Lower leg skin (tissue), 4 donors: ENCODE results near the gene DISP2. TPM values are rescaled to one million over a fixed set of nuclear protein-coding genes. Genes with fewer than 3 reads are reported as not detected.

Experiments used
- DNase-seq, 2 donors: peaks; one replicate each; pipeline ENCODE4 v3.0.0-alpha.2; 2019; ENCODE audit warnings: low spot score in 2 of 2
- H3K4me3 ChIP-seq: fragments of 200-600 bp; sonication (generic); 2 replicates; pipeline ENCODE4 v1.5.1; 2017; ENCODE audit warnings: mild to moderate bottlenecking, low read depth; ENCODE audit not compliant: poor library complexity, severe bottlenecking
- POLR2A ChIP-seq, 2 donors: fragments of 450-650 bp; IDR thresholded peaks; one replicate each; pipeline ENCODE4 v1.6.1; 2016 to 2017; ENCODE audit warnings: antibody characterized with exemption in 2 of 2, mild to moderate bottlenecking in 1 of 2, moderate library complexity in 1 of 2
- WGBS, 2 donors: methylation state at CpG; one replicate each; pipeline ENCODE4 v1.1.5; 2018; 5-methylcytosine and 5-hydroxymethylcytosine counted together
- intact Hi-C: fragments of 100-400 bp; cut with DNase I; formaldehyde crosslinking; loops from one replicate; pipeline ENCODE4 v1.15.0; 2023; ENCODE audit warnings: low total_unique reads
- total RNA-seq, 4 donors: library from RNA; depleted of rRNA; stranded (reverse); fragments of >200 nt; gene quantifications; one replicate each; pipeline ENCODE4 v1.1.0, GENCODE V29; 2016
- TF ChIP-seq, protein P1 (sequence below), 3 donors: fragments of 450-650 bp; IDR thresholded peaks; one replicate each; pipeline ENCODE4 v1.5.1; 2016; ENCODE audit warnings: antibody characterized with exemption in 3 of 3, mild to moderate bottlenecking in 3 of 3, moderate library complexity in 2 of 3

DISP2 gene
- total RNA-seq, 4 donors from 2014 or later: 0.05 to 0.08 (median 0.06) TPM; not detected in 1

DNA sequence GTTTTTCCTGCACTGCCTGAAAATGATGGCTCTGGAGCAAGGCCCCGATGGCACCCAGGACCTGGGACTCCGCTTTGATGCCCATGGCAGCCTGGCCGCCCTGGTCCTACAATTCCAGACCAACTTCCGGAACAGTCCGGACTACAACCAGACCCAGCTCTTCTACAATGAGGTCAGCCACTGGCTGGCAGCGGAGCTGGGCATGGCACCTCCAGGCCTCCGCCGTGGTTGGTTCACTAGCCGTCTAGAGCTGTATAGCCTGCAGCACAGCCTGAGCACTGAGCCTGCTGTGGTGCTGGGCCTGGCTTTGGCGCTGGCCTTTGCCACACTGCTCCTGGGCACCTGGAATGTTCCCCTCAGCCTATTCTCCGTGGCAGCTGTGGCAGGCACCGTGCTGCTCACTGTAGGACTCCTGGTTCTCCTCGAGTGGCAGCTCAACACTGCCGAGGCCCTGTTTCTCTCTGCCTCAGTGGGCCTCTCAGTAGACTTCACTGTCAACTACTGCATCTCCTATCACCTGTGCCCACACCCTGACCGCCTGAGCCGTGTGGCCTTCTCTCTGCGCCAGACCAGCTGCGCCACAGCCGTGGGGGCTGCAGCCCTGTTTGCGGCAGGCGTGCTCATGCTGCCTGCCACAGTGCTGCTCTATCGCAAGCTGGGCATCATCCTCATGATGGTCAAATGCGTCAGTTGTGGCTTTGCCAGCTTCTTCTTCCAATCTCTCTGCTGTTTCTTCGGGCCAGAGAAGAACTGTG lies 10.9 kb downstream of the DISP2 start:
- 89 to 90% methylated on average over 24 of the region's 24 CpGs for WGBS, 2 donors
- intact Hi-C loops: loop anchor here (10.0 kb wide), 1 partner anchor 84 kb away; the partner anchor contains the start of gene ANKRD63
- DNase-seq: no peak
- TF ChIP-seq, protein P1, sequence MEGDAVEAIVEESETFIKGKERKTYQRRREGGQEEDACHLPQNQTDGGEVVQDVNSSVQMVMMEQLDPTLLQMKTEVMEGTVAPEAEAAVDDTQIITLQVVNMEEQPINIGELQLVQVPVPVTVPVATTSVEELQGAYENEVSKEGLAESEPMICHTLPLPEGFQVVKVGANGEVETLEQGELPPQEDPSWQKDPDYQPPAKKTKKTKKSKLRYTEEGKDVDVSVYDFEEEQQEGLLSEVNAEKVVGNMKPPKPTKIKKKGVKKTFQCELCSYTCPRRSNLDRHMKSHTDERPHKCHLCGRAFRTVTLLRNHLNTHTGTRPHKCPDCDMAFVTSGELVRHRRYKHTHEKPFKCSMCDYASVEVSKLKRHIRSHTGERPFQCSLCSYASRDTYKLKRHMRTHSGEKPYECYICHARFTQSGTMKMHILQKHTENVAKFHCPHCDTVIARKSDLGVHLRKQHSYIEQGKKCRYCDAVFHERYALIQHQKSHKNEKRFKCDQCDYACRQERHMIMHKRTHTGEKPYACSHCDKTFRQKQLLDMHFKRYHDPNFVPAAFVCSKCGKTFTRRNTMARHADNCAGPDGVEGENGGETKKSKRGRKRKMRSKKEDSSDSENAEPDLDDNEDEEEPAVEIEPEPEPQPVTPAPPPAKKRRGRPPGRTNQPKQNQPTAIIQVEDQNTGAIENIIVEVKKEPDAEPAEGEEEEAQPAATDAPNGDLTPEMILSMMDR (IDR thresholded peaks at IDR 0.05): no peak
- no peak for TF ChIP-seq POLR2A (IDR thresholded peaks at IDR 0.05)
- no peak overlapping the region for H3K4me3 ChIP-seq

DNA sequence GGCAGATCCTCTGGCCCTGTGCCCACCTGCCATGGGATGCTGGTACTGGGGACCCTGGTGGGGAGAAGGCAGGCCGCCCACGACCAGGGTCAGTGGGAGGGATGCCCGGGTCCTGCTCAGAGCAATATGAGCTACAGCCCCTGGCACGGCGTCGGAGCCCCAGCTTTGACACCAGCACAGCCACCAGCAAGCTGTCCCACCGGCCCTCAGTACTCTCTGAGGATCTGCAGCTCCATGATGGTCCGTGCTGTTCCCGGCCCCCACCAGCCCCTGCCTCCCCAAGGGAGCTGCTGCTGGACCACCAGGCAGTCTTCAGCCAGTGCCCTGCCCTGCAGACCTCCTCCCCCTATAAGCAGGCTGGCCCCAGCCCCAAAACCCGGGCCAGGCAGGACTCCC lies 11.5 kb downstream of the DISP2 start:
- no peak for DNase-seq
- TF ChIP-seq, protein P1 (IDR thresholded peaks at IDR 0.05): no peak
- TF ChIP-seq POLR2A (IDR thresholded peaks at IDR 0.05): no peak
- WGBS, 2 donors: 87% methylated on average over 8 of the region's 10 CpGs; no CpG with 5 or more reads in 1 of the 2 donors
- no peak overlapping the region for H3K4me3 ChIP-seq
- intact Hi-C loops: loop anchor here (10.0 kb wide), 1 partner anchor 85 kb away; the partner anchor contains the start of gene ANKRD63

DNA sequence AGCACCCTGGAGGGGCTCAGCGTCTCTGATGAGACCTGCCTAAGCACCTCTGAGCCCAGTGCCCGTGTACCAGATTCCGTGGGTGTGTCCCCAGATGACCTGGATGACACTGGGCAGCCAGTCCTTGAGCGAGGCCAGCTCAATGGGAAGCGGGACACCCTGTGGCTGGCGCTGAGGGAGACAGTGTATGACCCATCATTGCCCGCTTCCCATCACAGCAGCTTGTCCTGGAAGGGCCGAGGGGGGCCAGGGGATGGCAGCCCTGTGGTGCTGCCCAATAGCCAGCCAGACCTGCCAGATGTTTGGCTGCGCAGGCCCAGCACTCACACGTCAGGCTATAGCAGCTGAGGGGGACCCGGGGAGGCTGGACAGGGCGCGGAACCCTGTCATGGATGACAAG lies 12.0 kb downstream of the DISP2 start:
- DNase-seq: no peak
- TF ChIP-seq, protein P1 (IDR thresholded peaks at IDR 0.05): no peak
- TF ChIP-seq POLR2A (IDR thresholded peaks at IDR 0.05): no peak
- WGBS, 2 donors: 92% methylated on average over 11 to 12 of the region's 13 CpGs
- intact Hi-C loops: loop anchor here (10.0 kb wide), 2 partner anchors 55 to 85 kb away; partner anchors contain the start of gene ANKRD63
- no peak overlapping the region for H3K4me3 ChIP-seq

DNA sequence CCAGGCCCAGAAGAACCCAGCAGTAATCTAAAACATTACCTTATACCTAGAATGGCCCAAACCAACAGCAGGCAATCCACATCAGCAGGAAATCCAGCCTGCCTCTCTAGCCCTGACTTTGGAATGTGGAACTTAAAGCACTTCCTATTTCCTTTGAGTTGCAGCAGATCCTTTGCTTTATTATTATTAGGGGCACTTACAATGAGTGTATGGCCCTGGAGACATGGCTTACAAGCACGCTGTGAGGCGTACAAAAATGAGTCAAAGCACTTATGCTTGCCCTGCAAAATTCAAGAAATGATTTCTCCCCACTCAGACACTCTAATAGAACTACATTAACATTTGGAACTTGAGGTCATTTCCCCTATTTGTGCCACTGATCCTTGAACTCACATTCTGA lies 15.0 kb downstream of the DISP2 start:
- intact Hi-C loops: loop anchor here (10.0 kb wide), 1 partner anchor 52 kb away; no protein-coding TSS in a partner anchor
- TF ChIP-seq POLR2A (IDR thresholded peaks at IDR 0.05): no peak
- TF ChIP-seq, protein P1 (IDR thresholded peaks at IDR 0.05): no peak
- DNase-seq: no peak
- H3K4me3 ChIP-seq: no peak overlapping the region
- WGBS, 2 donors: 54 to 62% methylated on average over 2 of the region's 2 CpGs

DNA sequence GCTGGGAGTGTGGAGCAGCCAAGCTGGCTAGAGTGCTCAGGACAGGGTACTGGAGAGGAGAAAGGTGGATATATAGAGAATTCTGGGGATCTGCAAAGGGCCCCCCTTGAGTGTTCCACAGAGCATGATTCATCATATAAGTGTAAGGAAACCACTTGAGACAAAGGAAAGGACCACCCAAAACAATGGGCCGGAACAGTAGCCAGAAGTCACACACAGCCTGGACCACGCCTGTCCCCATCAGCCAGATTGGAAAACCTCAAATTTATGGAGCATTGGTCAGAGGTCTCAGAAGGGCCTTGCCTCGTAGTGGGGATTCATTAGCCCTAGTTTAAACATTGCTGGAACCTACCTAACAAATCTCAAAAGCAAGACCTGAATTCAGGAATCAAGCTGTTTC lies 19.6 kb downstream of the DISP2 start:
- 80 to 81% methylated on average over 3 of the region's 3 CpGs for WGBS, 2 donors
- TF ChIP-seq, protein P1 (IDR thresholded peaks at IDR 0.05): no peak
- no peak for TF ChIP-seq POLR2A (IDR thresholded peaks at IDR 0.05)
- no peak for DNase-seq
- H3K4me3 ChIP-seq: no peak overlapping the region
- intact Hi-C loops: loop anchor here (10.0 kb wide), 1 partner anchor 47 kb away; no protein-coding TSS in a partner anchor
